Limb (tissue), 2 donors: Measurements from ENCODE around the gene MAPKAP1.
"Not testable (repeated sequence)": the region's sequence is repeated elsewhere in the genome, so short reads cannot be mapped to it uniquely, and the experiment has no call there.

ENCODE experiments used
- DNase-seq, 2 donors: peaks; one replicate each; pipeline ENCODE4 v3.0.0-alpha.2; 2016; ENCODE audit errors: extremely low spot score in 2 of 2

MAPKAP1 gene

GRCh38 chr9:125608489-125609224 lies 98.4 kb downstream of the MAPKAP1 start:
- DNase-seq, result no peak

- no peak for DNase-seq
Measured at GRCh38 chr9:125604196-125604595, 102.8 kb downstream of the MAPKAP1 start.

GRCh38 chr9:125603478-125604021 lies 103.5 kb downstream of the MAPKAP1 start:
- DNase-seq, result no peak

- DNase-seq, result no peak
Measured at GRCh38 chr9:125601961-125602360, 105.0 kb downstream of the MAPKAP1 start.

GRCh38 chr9:125600194-125600593 lies 106.8 kb downstream of the MAPKAP1 start:
- no peak for DNase-seq

GRCh38 chr9:125594223-125594610 lies 112.8 kb downstream of the MAPKAP1 start:
- DNase-seq, result no peak

- no peak for DNase-seq
Measured at GRCh38 chr9:125593581-125594222, 113.3 kb downstream of the MAPKAP1 start.

GRCh38 chr9:125591888-125592287 lies 115.1 kb downstream of the MAPKAP1 start:
- DNase-seq, result no peak

GRCh38 chr9:125591245-125591644 lies 115.8 kb downstream of the MAPKAP1 start:
- DNase-seq, result no peak

- DNase-seq, result no peak
Measured at GRCh38 chr9:125589287-125589686, 117.7 kb downstream of the MAPKAP1 start.

- DNase-seq, result no peak
Measured at GRCh38 chr9:125587819-125588460, 119.1 kb downstream of the MAPKAP1 start.

GRCh38 chr9:125586172-125586511 lies 120.9 kb downstream of the MAPKAP1 start:
- no peak for DNase-seq

- no peak for DNase-seq
Measured at GRCh38 chr9:125585503-125586171, 121.4 kb downstream of the MAPKAP1 start.

- no peak for DNase-seq
Measured at GRCh38 chr9:125580701-125581286, 126.2 kb downstream of the MAPKAP1 start.

GRCh38 chr9:125579030-125579932 lies 127.7 kb downstream of the MAPKAP1 start:
- no peak for DNase-seq

GRCh38 chr9:125574126-125574877 lies 132.7 kb downstream of the MAPKAP1 start:
- DNase-seq, result no peak

GRCh38 chr9:125572461-125572860 lies 134.5 kb downstream of the MAPKAP1 start:
- not testable (repeated sequence) for DNase-seq

GRCh38 chr9:125571824-125572223 lies 135.2 kb downstream of the MAPKAP1 start:
- not testable (repeated sequence) for DNase-seq

GRCh38 chr9:125570246-125570645 lies 136.8 kb downstream of the MAPKAP1 start:
- no peak for DNase-seq

GRCh38 chr9:125568621-125569020 lies 138.4 kb downstream of the MAPKAP1 start:
- DNase-seq, result no peak
